NCI-H345 treated with DMSO at 0.1 percent for 48 hours (cell line): ENCODE data around the gene MAP3K14.

ENCODE experiments used
- DNase-seq: peaks from one replicate; lab custom pipeline; 2025; ENCODE audit not compliant: unreplicated experiment; lab: John Stamatoyannopoulos, UW

The MAP3K14 gene

DNA sequence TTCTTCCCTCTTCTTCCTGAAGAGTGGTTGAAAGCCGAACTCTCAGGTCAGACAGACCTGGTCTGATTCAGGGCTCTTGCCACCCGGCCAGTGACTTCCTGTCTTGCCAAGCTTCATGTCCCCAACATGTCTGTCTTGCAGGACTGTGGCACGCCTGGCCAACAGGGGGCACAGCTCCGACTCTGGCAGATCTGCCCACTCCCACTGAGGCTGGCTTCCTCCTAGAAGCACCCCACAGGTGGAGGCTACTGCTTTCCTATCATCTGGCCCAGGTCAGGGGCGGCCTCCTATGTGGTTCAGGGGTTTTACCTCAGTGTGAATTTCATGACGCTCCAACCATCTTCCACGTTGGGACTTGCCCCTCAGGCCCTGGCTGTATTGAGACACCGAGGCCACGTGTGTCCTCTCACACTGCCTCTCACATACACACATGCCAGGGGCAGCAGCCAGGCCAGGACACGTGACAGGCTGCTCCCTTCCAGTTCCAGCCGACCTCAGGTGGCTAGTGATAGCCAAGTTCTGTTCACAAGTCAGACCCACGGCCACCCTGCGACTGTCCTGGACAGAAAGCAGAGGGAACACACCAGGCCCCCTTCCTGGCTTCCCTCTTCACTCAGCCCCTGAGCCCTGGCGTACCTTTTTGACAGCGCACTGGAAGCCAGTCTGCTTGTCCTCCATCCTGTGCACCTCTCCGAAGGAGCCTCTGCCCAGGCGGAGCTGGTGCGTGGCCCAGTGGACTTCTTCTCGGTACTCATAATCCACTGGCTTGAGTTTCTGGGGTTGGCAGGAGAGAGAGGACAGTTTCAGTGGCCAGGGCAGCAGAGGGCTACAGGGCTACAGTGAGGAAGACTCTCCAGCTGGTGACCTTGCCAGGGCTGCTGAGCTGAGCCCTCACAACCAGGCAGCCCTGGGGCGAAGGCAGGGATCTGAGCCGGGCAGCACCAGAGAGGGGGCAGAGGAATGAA, 32.4 kb downstream of the MAP3K14 start:
- DNase-seq: no peak

- DNase-seq: no peak
Measured at GRCh38 chr17:45283711-45284110, 33.1 kb downstream of the MAP3K14 start.

DNA sequence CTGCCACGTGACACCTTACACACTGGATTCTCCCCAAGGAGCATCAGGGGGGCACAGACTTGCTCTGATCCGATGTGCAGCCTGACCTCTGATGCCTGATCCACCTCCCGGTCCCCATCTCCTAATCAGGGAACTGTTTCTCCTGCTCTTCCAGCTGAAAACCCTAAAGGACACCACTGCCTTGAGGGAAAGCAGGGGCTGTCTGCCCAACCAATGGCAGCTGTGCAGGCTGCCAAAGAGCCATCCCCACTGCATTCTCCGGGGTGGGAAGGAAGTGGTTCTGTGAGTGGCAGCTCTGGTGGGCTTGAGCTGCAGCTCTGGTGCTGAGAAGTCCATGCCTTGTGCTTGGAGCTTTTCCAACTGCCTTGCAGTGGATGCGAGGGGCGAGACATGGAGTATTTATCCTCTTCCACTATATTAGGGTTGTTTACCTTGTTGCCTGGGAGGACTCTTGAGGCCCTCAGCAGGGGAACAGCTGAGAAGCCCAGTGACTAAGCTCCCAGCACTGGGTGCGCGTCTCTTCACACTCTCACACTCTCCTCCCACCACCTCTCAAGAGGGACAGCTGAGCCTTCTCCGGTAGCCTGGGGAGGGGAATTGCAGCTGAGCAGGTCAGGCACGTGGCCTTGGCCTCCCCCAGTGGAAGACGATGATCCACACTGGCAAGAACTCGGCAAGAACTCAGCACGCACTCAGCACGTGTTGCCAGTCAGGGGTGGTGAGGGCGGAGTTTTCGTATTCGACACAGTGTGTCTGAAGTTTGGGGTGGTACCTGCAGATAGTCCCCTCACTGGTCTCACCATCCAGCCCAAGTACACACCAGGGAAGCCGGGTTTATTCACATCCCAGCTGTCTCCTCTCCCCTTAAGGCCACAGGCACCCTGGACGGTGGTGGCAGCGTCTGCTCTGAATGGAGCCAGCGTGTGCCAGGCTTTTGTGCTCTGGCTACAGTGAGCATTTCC, 33.9 kb downstream of the MAP3K14 start:
- DNase-seq: peak; percentile 94

DNA sequence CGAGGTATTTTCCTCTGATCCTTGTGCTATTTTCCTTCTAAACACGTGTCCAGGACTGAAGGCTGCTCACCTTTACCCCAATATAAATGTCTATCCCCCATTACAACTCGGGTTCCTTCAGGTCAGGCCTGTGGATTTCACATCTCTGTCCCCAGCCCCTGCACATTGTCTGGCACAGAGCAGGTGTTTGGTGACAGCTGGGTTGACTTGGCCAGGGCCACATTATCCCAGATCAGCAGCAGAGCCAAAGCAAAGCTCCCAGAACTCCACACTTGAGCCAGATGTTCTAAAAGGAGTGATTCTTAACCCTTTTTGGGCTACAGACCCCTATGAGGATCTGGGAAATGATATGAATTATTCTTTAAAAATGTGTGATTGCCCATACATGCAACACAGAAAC, 36.9 kb downstream of the MAP3K14 start:
- DNase-seq: no peak

- DNase-seq: no peak
Measured at GRCh38 chr17:45277992-45278391, 38.8 kb downstream of the MAP3K14 start.

DNA sequence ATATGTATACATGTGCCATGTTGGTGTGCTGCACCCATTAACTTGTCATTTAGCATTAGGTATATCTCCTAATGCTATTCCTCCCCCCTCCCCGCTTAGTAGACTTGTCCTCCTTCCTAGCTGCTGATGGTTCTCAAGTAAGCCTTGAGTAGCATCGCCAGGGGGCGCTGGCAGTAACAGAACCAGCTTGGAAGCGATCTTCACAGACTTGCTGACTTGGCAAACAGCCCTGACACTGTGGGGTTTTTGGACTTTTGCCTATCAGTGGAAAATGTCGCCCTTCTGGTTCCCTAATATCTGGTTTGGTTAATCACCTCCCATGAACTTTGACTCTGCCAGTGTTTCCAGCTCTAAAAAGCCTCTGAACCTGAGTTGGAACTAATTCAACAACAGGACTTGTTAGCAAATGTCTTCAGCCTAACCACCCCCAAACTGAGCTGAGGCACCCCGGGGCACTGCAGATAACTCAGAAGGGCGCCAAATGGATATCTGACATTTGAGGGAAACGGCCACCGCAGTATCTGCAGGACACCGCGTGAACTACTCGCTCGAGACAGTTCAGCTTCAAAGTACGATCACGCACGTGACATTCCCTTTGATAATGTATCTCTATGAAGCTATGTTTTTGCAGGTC, 39.5 kb downstream of the MAP3K14 start:
- peak; percentile 65 for DNase-seq

GRCh38 chr17:45276031-45276430, 40.8 kb downstream of the MAP3K14 start:
- no peak for DNase-seq

- DNase-seq: no peak
Measured at GRCh38 chr17:45274033-45274432, 42.8 kb downstream of the MAP3K14 start.

- DNase-seq: no peak
Measured at GRCh38 chr17:45273551-45273957, 43.3 kb downstream of the MAP3K14 start.

GRCh38 chr17:45271603-45272002, 45.2 kb downstream of the MAP3K14 start:
- no peak for DNase-seq

GRCh38 chr17:45270828-45271418, 45.9 kb downstream of the MAP3K14 start:
- DNase-seq: no peak

DNA sequence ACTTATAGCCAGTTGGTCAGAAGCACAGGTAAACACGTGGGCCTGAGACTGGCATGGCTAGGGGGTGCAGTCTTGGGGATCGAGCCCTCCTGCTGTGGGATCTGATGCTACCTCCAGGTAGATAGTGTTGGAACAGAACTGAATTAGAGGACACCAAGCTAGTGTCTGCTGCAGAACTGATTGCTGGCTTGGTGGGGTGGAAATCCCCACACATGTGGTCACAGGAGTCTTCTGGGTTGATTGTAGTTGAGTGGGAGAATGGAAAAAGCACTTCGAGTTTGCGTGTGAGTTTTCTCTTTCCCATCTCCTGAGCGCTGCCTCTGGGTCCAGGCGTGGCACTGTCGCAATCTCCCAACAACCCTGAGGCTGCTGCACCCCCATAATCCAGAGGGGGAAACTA, 46.9 kb downstream of the MAP3K14 start:
- no peak for DNase-seq

- DNase-seq: no peak
Measured at GRCh38 chr17:45267436-45268055, 49.3 kb downstream of the MAP3K14 start.

DNA sequence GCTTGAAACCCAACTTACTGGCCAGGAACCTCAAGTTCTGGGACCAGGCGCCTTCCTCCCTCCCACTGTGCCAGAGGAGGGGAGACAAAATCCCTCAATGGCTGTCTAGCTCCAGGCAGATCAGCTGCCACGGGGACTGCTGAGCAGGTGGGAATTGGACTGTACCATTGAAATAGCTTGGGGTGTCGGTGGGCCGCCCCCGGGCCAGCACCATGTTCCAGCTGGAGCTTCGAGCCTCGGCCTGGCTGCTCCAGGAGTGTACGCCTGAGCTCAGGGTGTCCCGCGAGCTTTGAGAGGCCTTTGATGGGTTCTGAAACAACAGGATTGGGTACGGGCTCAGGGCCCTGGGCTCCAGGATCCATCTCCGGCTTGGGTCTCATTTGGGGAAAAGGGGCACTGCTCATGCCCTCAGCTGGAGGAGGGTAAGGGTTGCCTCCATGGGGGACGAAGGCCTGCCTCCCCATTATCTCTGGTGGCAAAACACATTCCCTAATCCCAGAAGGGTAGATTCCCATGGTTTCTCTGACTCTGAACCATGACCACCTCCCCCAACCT, 50.4 kb downstream of the MAP3K14 start:
- DNase-seq: no peak

DNA sequence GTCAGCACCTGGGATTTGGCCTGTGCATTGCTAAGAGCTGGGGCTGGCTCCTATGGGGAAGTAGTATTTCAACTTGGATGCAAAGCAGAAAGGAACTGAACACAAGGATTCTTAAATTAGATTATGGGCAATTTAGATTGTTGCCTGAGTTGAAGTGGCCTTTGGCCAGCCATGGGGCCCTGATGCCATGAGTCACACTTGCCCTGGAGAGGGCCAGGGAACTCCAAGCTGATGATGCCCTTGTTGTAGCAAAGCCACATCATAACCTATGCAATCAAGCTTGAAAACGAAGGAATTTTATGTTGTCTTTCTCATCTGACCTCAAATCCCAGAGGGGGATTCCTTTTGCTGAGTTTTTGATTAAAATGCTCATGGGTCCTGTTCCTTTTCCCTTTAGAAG, 51.0 kb downstream of the MAP3K14 start:
- no peak for DNase-seq

- DNase-seq: no peak
Measured at GRCh38 chr17:45264988-45265387, 51.8 kb downstream of the MAP3K14 start.

- no peak for DNase-seq
Measured at GRCh38 chr17:45264430-45264829, 52.4 kb downstream of the MAP3K14 start.

DNA sequence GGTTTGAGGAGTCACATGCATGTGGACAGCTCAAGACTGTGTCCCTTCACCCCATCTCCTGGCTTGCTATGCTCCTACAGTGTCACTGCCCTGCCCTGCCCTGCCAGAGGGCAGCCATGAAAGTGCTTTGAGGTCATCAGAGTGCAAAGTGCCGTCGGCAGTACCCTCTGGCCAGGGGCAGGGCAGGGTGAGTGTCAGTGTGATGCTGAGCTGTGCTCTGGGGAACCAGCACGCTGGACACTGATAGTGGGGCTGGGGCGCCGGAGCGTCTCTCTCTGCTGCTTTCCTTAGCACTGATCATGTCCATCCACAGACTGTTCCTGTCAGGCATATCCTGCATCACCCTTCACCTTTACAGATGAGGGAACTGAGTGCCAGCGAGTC, 53.4 kb downstream of the MAP3K14 start:
- DNase-seq: no peak

GRCh38 chr17:45262516-45263476, 54.0 kb downstream of the MAP3K14 start:
- DNase-seq: no peak
